C4-2B (cell line): ENCODE results near the gene PCDH9.

Source experiments
- H3K27ac ChIP-seq: fragments of 450-650 bp; 2 replicates; pipeline ENCODE4 v1.5.1; 2017
- CTCF ChIP-seq: fragments of 450-650 bp; conservative IDR thresholded peaks from 2 replicates; pipeline ENCODE4 v1.5.1; 2017; ENCODE audit warnings: mild to moderate bottlenecking
- ZFX ChIP-seq: fragments of 450-650 bp; IDR thresholded peaks from 2 replicates; pipeline ENCODE4 v1.6.1; 2017

PCDH9 gene

GRCh38 chr13:67048821-67049150 is 181.3 kb downstream of the PCDH9 start:
- TF ChIP-seq ZFX (no peak), CTCF (no peak)
- no peak overlapping the region for H3K27ac ChIP-seq

GRCh38 chr13:67048084-67048820 is 181.9 kb downstream of the PCDH9 start:
- no peak overlapping the region for H3K27ac ChIP-seq

GRCh38 chr13:67045357-67045756 is 184.8 kb downstream of the PCDH9 start:
- TF ChIP-seq ZFX (no peak), CTCF (no peak)
- H3K27ac ChIP-seq, result no peak overlapping the region

More at GRCh38 chr13:67048084-67048820, 181.9 kb downstream of the PCDH9 start:
- TF ChIP-seq CTCF, result no peak
- no peak for TF ChIP-seq ZFX

- TF ChIP-seq ZFX (no peak), CTCF (no peak)
- H3K27ac ChIP-seq, result no peak overlapping the region
These were observed 186.2 kb downstream of the PCDH9 start for GRCh38 chr13:67043901-67044300.

- H3K27ac ChIP-seq, result no peak overlapping the region
- TF ChIP-seq ZFX (no peak), CTCF (no peak)
These were observed 187.6 kb downstream of the PCDH9 start for GRCh38 chr13:67042556-67042955.

- no peak overlapping the region for H3K27ac ChIP-seq
- TF ChIP-seq ZFX (no peak), CTCF (no peak)
These were observed 193.3 kb downstream of the PCDH9 start for GRCh38 chr13:67036699-67037457.

GRCh38 chr13:67033170-67033569 is 197.0 kb downstream of the PCDH9 start:
- TF ChIP-seq CTCF (no peak), ZFX (no peak)
- H3K27ac ChIP-seq, result no peak overlapping the region
